ENCODE data around the gene EHD3. TPM values are rescaled to one million over a fixed set of nuclear protein-coding genes. Genes with fewer than 3 reads are reported as not detected.
"Not testable (repeated sequence)": the region's sequence is repeated elsewhere in the genome, so short reads cannot be mapped to it uniquely, and the experiment has no call there.

EHD3 gene
- total RNA-seq, 2 donors from 2014 or later, result 35.8 to 61.6 TPM

- no peak overlapping the region for H3K27ac ChIP-seq
- H3K36me3 ChIP-seq, result no peaks in the 10 kb centered on the region
- no peak overlapping the region for H3K4me3 ChIP-seq
- TF ChIP-seq, protein P1, sequence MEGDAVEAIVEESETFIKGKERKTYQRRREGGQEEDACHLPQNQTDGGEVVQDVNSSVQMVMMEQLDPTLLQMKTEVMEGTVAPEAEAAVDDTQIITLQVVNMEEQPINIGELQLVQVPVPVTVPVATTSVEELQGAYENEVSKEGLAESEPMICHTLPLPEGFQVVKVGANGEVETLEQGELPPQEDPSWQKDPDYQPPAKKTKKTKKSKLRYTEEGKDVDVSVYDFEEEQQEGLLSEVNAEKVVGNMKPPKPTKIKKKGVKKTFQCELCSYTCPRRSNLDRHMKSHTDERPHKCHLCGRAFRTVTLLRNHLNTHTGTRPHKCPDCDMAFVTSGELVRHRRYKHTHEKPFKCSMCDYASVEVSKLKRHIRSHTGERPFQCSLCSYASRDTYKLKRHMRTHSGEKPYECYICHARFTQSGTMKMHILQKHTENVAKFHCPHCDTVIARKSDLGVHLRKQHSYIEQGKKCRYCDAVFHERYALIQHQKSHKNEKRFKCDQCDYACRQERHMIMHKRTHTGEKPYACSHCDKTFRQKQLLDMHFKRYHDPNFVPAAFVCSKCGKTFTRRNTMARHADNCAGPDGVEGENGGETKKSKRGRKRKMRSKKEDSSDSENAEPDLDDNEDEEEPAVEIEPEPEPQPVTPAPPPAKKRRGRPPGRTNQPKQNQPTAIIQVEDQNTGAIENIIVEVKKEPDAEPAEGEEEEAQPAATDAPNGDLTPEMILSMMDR (IDR thresholded peaks at IDR 0.05), result no peak
- no peak for ATAC-seq (ENCODE audit: insufficient number of reproducible peaks, low FRiP score, low read depth)
- no peaks in the 10 kb centered on the region for H3K9me3 ChIP-seq
- DNase-seq (ENCODE audit: low spot score), result no peak
- H3K27me3 ChIP-seq (replicated peaks; ENCODE audit: insufficient read depth), result no peaks in the 10 kb centered on the region
- peaks cover 13 to 30% of the 10 kb centered on the region in 2 donors for H3K4me1 ChIP-seq (ENCODE audit: control insufficient read depth in 1 of 2, low read depth in 2 of 2)
Measured at GRCh38 chr2:31274401-31275075, 40.6 kb downstream of the EHD3 start.

GRCh38 chr2:31275976-31276375 lies 42.0 kb downstream of the EHD3 start:
- Histone ChIP-seq H3K27ac (no peak overlapping the region), H3K27me3 (replicated peaks; ENCODE audit: insufficient read depth) (no peaks in the 10 kb centered on the region), H3K4me1 (ENCODE audit: control insufficient read depth in 1 of 2, low read depth in 2 of 2) (peaks cover 3 to 16% of the 10 kb centered on the region in 2 donors), H3K4me3 (no peak overlapping the region), H3K9me3 (no peaks in the 10 kb centered on the region), H3K36me3 (no peaks in the 10 kb centered on the region)
- DNase-seq (ENCODE audit: low spot score) (no peak), ATAC-seq (ENCODE audit: insufficient number of reproducible peaks, low FRiP score, low read depth) (no peak)
- TF ChIP-seq, protein P1 (IDR thresholded peaks at IDR 0.05), result no peak

DNA sequence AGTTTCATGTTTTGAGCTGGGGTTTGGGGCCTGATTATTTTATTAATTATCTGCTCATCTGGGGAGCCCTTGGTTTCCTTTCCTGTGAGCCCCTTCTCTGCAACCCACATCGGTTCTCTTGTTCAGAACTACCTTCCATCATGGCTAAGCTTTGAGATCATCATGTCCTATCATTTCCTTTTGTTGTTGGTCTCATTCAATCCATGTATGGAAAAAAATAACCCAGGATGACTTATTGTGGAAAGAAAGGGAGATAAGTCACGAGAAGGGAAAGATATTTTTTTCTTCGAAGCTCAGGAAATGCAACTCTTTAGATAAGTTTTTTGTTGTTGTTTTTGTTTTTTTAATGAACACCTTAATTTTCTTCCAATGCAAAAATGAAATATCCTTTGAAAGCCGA lies 43.7 kb downstream of the EHD3 start:
- no peak overlapping the region for H3K4me3 ChIP-seq
- H3K4me1 ChIP-seq (ENCODE audit: control insufficient read depth in 1 of 2, low read depth in 2 of 2), result peaks cover 0 to 11% of the 10 kb centered on the region in 2 donors
- no peaks in the 10 kb centered on the region for H3K27me3 ChIP-seq (replicated peaks; ENCODE audit: insufficient read depth)
- H3K9me3 ChIP-seq, result no peaks in the 10 kb centered on the region
- DNase-seq (ENCODE audit: low spot score), result no peak
- H3K27ac ChIP-seq, result no peak overlapping the region
- no peak for ATAC-seq (ENCODE audit: insufficient number of reproducible peaks, low FRiP score, low read depth)
- H3K36me3 ChIP-seq, result no peaks in the 10 kb centered on the region
- TF ChIP-seq, protein P1 (IDR thresholded peaks at IDR 0.05), result no peak

GRCh38 chr2:31282634-31283033 lies 48.7 kb downstream of the EHD3 start:
- TF ChIP-seq, protein P1 (IDR thresholded peaks at IDR 0.05), result no peak
- ATAC-seq (ENCODE audit: insufficient number of reproducible peaks, low FRiP score, low read depth) (no peak), DNase-seq (ENCODE audit: low spot score) (no peak)
- Histone ChIP-seq H3K27ac (no peak overlapping the region), H3K36me3 (no peaks in the 10 kb centered on the region), H3K4me1 (ENCODE audit: control insufficient read depth in 1 of 2, low read depth in 2 of 2) (peaks cover 5 to 26% of the 10 kb centered on the region in 2 donors), H3K4me3 (no peak overlapping the region), H3K9me3 (no peaks in the 10 kb centered on the region), H3K27me3 (replicated peaks; ENCODE audit: insufficient read depth) (no peaks in the 10 kb centered on the region)

DNA sequence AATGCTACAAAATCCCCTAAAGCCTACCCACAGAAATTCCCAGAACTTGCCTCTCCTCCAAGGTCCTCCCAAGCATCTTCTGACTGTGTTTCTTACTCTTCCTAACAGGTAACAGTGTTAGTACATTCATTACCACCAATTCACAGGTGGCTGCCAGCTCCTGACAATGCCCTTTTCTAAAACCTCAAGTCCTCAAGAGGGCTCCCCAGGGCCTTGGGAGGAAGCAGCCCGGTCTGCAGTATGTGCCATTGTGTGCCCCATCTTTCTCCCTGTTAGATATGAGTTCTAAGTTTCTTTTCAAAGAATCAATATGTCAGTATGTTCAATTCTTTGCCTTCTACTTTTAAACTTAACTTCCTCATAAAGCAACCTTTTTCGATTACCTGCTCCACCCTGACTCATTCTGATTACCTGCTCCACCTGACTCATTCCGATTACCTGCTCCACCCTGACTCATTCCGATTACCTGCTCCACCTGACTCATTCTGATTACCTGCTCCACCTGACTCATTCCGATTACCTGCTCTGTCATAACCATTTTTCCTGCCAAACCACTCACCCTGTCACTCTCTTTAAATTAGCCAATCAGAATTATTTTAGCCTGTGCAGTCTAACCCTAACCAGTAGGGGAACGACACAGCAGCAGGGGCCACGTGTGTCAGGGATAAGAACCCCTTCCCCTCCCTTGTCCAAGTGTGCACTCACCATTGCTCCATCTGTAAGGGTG lies 49.4 kb downstream of the EHD3 start:
- not testable (repeated sequence) for DNase-seq (ENCODE audit: low spot score); H3K27ac ChIP-seq; H3K9me3 ChIP-seq

More for the DNA sequence above, 49.4 kb downstream of the EHD3 start:
- H3K36me3 ChIP-seq; ATAC-seq (ENCODE audit: insufficient number of reproducible peaks, low FRiP score, low read depth); H3K4me3 ChIP-seq; H3K27me3 ChIP-seq (replicated peaks; ENCODE audit: insufficient read depth): not testable (repeated sequence)
- H3K4me1 ChIP-seq (ENCODE audit: control insufficient read depth in 1 of 2, low read depth in 2 of 2), result peaks cover 10 to 25% of the 10 kb centered on the region in 2 donors
